DMS 273 (cell line): ENCODE data around the gene KCNIP4.

Experiments used
- DNase-seq: peaks from one replicate; lab custom pipeline; 2025; ENCODE audit not compliant: unreplicated experiment; lab: John Stamatoyannopoulos, UW

KCNIP4 gene

GRCh38 chr4:20997886-20998285 is 950.7 kb downstream of the KCNIP4 start:
- DNase-seq = no peak

- no peak for DNase-seq
Measured at GRCh38 chr4:20995610-20996009, 953.0 kb downstream of the KCNIP4 start.

- DNase-seq = no peak
Measured at GRCh38 chr4:20995015-20995414, 953.6 kb downstream of the KCNIP4 start.

GRCh38 chr4:20992002-20992401 is 956.6 kb downstream of the KCNIP4 start:
- DNase-seq = no peak

GRCh38 chr4:20987191-20987590 is 961.4 kb downstream of the KCNIP4 start:
- no peak for DNase-seq

- DNase-seq = no peak
Measured at GRCh38 chr4:20984576-20984836, 964.1 kb downstream of the KCNIP4 start.

GRCh38 chr4:20983763-20984575 is 964.6 kb downstream of the KCNIP4 start:
- no peak for DNase-seq

GRCh38 chr4:20982544-20982943 is 966.0 kb downstream of the KCNIP4 start:
- no peak for DNase-seq

GRCh38 chr4:20960291-20960690 is 988.3 kb downstream of the KCNIP4 start:
- DNase-seq = no peak

- DNase-seq = no peak
Measured at GRCh38 chr4:20954541-20954940, 994.0 kb downstream of the KCNIP4 start.

GRCh38 chr4:20944961-20945360 is 1003.6 kb downstream of the KCNIP4 start:
- no peak for DNase-seq

GRCh38 chr4:20944451-20944850 is 1004.1 kb downstream of the KCNIP4 start:
- DNase-seq = no peak

- DNase-seq = no peak
Measured at GRCh38 chr4:20938204-20938603, 1010.4 kb downstream of the KCNIP4 start.

- DNase-seq = no peak
Measured at GRCh38 chr4:20926529-20926928, 1022.0 kb downstream of the KCNIP4 start.

GRCh38 chr4:20925176-20925575 is 1023.4 kb downstream of the KCNIP4 start:
- DNase-seq = no peak

GRCh38 chr4:20922962-20923361 is 1025.6 kb downstream of the KCNIP4 start:
- DNase-seq = no peak

GRCh38 chr4:20916106-20916505 is 1032.5 kb downstream of the KCNIP4 start:
- DNase-seq = no peak

GRCh38 chr4:20904966-20905365 is 1043.6 kb downstream of the KCNIP4 start:
- no peak for DNase-seq

GRCh38 chr4:20901851-20902250 is 1046.7 kb downstream of the KCNIP4 start:
- DNase-seq = no peak

GRCh38 chr4:20899591-20899990 is 1049.0 kb downstream of the KCNIP4 start:
- no peak for DNase-seq

- DNase-seq = no peak
Measured at GRCh38 chr4:20895988-20896387, 1052.6 kb downstream of the KCNIP4 start.

- no peak for DNase-seq
Measured at GRCh38 chr4:20895208-20895607, 1053.4 kb downstream of the KCNIP4 start.

GRCh38 chr4:20890761-20891160 is 1057.8 kb downstream of the KCNIP4 start:
- no peak for DNase-seq
